Activated CD4-positive, alpha-beta memory T cell treated with anti-CD3 and anti-CD28 coated beads for 36 hours (primary cell): ENCODE measurements around the gene RABGAP1L. TPM values are rescaled to one million over a fixed set of nuclear protein-coding genes. Genes with fewer than 3 reads are reported as not detected.
"Not testable (repeated sequence)": the region's sequence is repeated elsewhere in the genome, so short reads cannot be mapped to it uniquely, and the experiment has no call there.

ENCODE experiments used
- CTCF ChIA-PET: fragments of 350-600 bp; sonication (Branson Sonifier 250); formaldehyde crosslinking; loops from one replicate; lab custom pipeline; 2021; ENCODE audit warnings: antibody characterized with exemption, inconsistent platforms; lab: Charles Lee
- POLR2A ChIA-PET: fragments of 350-600 bp; sonication (Branson Sonifier 250); formaldehyde crosslinking; loops from one replicate; lab custom pipeline; 2021; ENCODE audit warnings: antibody characterized with exemption; lab: Charles Lee
- DNase-seq: peaks from one replicate; pipeline ENCODE4 v3.0.0-alpha.2; 2020
- H3K27ac Mint-ChIP-seq: one replicate; pipeline ENCODE4 v1.8.0; 2021; ENCODE audit warnings: mixed read lengths
- H3K27me3 Mint-ChIP-seq: one replicate; pipeline ENCODE4 v1.8.0; 2021; ENCODE audit warnings: mixed read lengths
- H3K36me3 Mint-ChIP-seq: one replicate; pipeline ENCODE4 v1.8.0; 2021; ENCODE audit warnings: mixed read lengths
- H3K4me1 Mint-ChIP-seq: one replicate; pipeline ENCODE4 v1.8.0; 2021; ENCODE audit warnings: low read depth, mixed read lengths
- H3K4me3 Mint-ChIP-seq: one replicate; pipeline ENCODE4 v1.8.0; 2021; ENCODE audit warnings: mild to moderate bottlenecking, mixed read lengths
- H3K9me3 Mint-ChIP-seq: one replicate; pipeline ENCODE4 v1.8.0; 2021; ENCODE audit warnings: mixed read lengths
- intact Hi-C: fragments of 100-400 bp; cut with micrococcal nuclease; formaldehyde crosslinking; loops from one replicate; pipeline ENCODE4 v1.15.1; 2023
- total RNA-seq, 2 experiments: library from RNA; stranded (reverse); gene quantifications; one replicate each; pipeline ENCODE4 v1.2.3, GENCODE V29; 2021

RABGAP1L gene
- total RNA-seq, 2 experiments from 2014 or later: 30.5 to 30.9 TPM

DNA sequence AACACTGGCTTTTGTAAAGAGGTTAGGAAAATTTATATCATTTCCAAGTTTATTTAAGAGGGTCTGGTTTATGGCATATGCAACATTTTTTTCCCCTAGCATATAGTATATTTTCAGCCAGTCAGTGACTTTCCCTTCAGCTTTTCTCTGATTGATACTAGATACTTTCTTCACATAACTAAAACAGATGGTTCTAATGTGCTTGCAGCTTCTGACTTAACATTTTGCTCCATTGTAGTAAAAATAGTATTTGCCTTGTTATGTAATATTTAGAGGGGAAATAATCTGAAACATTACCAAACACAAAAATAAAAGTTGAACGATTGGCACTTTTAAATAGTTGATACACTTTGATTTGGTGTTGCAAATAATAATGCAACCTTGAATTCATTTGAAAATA lies 480.1 kb downstream of the RABGAP1L start:
- peaks cover 2% of the 10 kb centered on the region for H3K4me1 Mint-ChIP-seq
- DNase-seq: no peak
- no peaks in the 10 kb centered on the region for H3K27me3 Mint-ChIP-seq
- ChIA-PET POLR2A (no interaction called here), CTCF (no interaction called here)
- H3K27ac Mint-ChIP-seq: no peak overlapping the region
- H3K4me3 Mint-ChIP-seq: no peak overlapping the region
- H3K9me3 Mint-ChIP-seq: peaks cover 7% of the 10 kb centered on the region
- intact Hi-C loops: no loop called here
- peaks cover 14% of the 10 kb centered on the region for H3K36me3 Mint-ChIP-seq

DNA sequence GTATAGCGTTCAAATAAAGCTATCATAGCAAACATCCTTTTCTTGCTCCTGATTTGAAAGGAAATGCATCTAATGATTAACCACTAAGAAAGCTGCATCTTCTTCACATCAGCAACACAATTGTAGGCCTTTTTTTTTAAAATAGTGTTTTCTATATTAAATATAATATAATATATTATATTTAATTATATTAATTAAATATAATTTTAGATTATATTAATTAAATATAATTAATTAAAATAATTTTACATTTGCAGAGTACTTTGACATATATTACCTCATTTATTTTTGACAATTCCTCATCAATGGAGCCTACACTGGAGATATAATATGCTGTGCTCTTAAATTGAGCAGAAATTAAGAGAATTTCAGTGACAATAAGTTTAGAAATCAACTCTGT lies 481.5 kb downstream of the RABGAP1L start:
- Mint-ChIP-seq H3K27me3 (no peaks in the 10 kb centered on the region), H3K4me3 (no peak overlapping the region), H3K4me1 (peaks cover 2% of the 10 kb centered on the region), H3K36me3 (peaks cover 14% of the 10 kb centered on the region), H3K9me3 (peaks cover 7% of the 10 kb centered on the region), H3K27ac (no peak overlapping the region)
- POLR2A ChIA-PET: no interaction called here
- DNase-seq: no peak
- CTCF ChIA-PET: no interaction called here
- intact Hi-C loops: no loop called here

DNA sequence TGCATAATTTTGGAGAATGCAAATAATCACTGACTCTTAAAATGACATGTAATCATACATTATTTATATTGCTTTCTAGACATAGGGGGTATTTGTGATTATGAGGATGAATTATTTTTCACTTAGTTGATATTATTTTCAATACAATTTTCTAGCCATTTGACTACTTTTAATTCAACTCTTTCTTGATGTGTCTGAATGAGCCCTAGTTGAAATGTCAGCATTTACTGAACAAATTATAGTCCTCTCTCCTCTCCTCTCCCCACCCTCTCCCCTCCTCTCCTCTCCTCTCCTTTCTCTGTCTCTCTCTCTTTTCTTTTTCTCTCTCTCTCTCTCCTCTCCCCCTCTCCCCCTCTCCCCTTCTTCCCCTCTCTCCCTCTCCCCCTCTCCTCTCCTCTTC lies 483.1 kb downstream of the RABGAP1L start:
- intact Hi-C loops: no loop called here
- Mint-ChIP-seq H3K27me3 (no peaks in the 10 kb centered on the region), H3K4me3 (no peak overlapping the region), H3K4me1 (peaks cover 2% of the 10 kb centered on the region), H3K27ac (no peak overlapping the region), H3K9me3 (peaks cover 9% of the 10 kb centered on the region), H3K36me3 (peaks cover 7% of the 10 kb centered on the region)
- ChIA-PET POLR2A (no interaction called here), CTCF (no interaction called here)
- DNase-seq: no peak

DNA sequence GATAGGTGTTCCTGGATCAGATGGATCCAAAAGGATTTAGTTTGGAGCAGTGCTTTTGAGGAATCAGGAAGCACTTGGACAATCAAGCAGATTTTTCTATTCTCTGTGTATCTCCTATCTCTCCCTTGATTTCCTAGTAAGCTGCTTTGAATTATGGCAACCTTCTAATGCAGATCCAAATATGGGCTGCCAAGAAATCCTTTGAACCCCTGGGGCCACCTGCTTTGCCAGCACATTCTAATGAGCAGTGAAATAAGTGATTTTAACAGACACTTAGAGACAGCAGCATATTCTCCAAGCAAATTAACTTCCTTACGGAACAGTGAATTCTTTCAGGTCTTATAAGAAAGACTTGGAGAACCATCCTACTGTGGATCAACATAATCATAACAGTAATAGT lies 483.9 kb downstream of the RABGAP1L start:
- Mint-ChIP-seq H3K36me3 (no peaks in the 10 kb centered on the region), H3K27ac (no peak overlapping the region), H3K27me3 (no peaks in the 10 kb centered on the region), H3K4me1 (peaks cover 2% of the 10 kb centered on the region), H3K4me3 (no peak overlapping the region), H3K9me3 (peaks cover 7% of the 10 kb centered on the region)
- DNase-seq: no peak
- intact Hi-C loops: no loop called here
- ChIA-PET POLR2A (no interaction called here), CTCF (no interaction called here)

DNA sequence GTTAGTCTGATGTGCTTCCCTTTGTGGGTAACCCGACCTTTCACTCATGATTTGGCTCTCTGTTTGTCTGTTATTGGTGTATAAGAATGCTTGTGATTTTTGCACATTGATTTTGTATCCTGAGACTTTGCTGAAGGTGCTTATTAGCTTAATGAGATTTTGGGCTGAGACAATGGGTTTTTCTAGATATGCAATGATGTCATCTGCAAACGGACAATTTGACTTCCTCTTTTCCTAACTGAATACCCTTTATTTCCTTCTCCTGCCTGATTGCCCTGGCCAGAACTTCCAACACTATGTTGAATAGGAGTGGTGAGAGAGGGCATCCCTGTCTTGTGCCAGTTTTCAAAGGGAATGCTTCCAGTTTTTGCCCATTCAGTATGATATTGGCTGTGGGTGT lies 490.3 kb downstream of the RABGAP1L start:
- H3K4me3 Mint-ChIP-seq, H3K27me3 Mint-ChIP-seq, intact Hi-C loops, H3K27ac Mint-ChIP-seq, CTCF ChIA-PET, H3K4me1 Mint-ChIP-seq, DNase-seq, POLR2A ChIA-PET, H3K36me3 Mint-ChIP-seq: not testable (repeated sequence)
- peaks cover 19% of the 10 kb centered on the region for H3K9me3 Mint-ChIP-seq

DNA sequence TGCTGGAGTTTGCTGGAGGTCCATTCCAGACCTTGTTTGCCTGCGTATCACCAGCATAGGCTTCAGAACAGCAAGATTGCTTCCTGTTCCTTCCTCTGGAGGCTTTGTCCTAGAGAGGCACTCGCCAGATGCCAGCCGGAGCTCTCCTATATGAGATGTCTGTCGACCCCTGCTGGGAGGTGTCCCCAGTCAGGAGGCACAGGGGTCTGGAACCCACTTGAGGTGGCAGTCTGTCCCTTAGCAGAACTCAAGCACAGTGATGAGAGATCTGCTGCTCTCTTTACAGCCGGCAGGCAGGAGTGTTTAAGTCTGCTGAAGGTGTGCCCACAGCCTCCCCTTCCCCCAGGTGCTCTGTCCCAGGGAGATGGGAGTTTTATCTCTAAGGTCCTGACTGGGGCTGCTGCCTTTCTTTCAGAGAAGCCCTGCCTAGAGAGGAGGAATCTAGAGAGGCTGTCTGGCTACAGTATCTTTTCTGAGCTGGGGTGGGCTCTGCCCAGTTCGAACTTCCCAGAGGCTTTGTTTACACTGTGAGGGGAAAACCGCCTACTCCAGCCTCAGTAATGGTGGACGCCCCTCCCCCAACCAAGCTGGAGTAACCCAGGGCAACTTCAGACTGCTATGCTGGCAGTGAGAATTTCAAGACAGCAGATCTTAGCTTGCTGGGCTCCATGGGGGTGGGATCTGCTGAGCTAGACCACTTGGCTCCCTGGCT lies 493.4 kb downstream of the RABGAP1L start:
- POLR2A ChIA-PET: no interaction called here
- intact Hi-C loops: no loop called here
- CTCF ChIA-PET: interaction anchor here (0.6 kb wide), 1 partner anchor 99 kb away, joined by 3 read pairs; no protein-coding TSS in a partner anchor
- DNase-seq: no peak
- Mint-ChIP-seq H3K27ac (no peak overlapping the region), H3K4me3 (no peak overlapping the region), H3K36me3 (peaks cover 19% of the 10 kb centered on the region), H3K4me1 (no peaks in the 10 kb centered on the region), H3K9me3 (peaks cover 28% of the 10 kb centered on the region), H3K27me3 (no peaks in the 10 kb centered on the region)

DNA sequence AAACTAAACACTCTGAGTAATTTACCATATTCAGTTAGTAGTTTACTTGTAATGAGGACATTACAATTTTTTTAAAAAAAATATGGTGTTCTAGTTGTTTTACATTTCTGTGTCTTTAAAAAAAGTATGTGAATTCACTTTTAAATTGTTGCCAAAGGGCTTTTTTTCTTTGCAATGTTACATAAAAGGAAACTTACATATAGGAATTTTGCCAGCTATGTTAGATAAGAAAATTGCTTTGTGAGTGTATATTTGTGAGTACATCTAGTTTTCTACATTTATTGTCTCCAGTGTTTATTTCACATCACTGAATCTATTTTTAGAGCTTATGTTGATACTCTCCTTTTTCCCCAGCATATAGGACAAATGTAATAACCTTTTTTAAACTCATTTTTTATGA lies 495.2 kb downstream of the RABGAP1L start:
- CTCF ChIA-PET: no interaction called here
- H3K4me1 Mint-ChIP-seq: no peaks in the 10 kb centered on the region
- POLR2A ChIA-PET: no interaction called here
- no peak overlapping the region for H3K4me3 Mint-ChIP-seq
- DNase-seq: no peak
- no peak overlapping the region for H3K27ac Mint-ChIP-seq
- no peaks in the 10 kb centered on the region for H3K27me3 Mint-ChIP-seq
- peaks cover 14% of the 10 kb centered on the region for H3K36me3 Mint-ChIP-seq
- intact Hi-C loops: no loop called here
- peaks cover 15% of the 10 kb centered on the region for H3K9me3 Mint-ChIP-seq

DNA sequence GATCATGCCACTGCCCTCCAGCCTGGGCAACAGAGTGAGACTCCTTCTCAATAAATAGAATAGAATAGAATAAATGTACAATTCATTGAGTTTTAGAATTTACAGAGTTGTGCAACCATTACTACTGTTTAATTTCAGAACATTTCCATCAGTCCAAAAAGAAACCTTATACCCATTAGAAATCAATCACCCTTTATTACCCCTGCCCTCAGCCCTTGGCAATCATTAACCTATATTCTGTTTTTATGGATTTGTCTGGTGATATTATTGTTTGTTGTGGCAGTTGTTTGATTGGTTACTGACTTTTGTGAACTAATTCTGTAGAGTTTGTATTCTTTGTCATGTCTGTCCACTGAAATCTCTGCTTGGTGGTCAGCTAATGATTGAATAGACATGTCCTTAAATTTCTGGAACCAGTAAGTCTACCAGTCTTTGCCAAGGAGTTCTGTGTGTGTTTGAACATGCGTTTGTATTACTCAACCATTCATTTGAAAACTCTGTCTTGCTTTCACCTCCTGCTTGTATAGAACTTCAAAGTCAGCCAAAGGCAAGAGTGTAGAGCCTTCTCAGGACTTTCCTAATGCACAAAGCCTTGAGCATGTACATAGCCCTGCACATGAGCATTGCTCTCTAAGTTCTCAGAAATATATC lies 497.2 kb downstream of the RABGAP1L start:
- intact Hi-C loops: no loop called here

DNA sequence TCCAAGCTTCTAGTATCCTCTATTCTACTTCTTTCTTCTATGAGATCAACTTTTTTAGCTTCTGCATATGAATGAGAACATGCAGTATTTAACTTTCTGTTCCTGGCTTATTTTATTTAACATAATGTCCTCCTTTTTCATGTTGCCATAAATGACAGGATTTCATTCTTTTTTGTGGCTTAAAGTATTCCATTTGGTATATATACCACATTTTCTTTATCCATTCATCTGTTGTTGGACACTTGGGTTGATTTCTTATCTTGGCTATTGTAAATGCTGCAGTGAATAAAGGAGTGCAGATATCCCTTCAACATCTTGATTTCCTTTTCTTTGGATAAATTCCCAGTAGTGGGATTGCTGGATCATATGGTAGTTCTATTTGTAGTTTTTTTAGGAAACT lies 498.1 kb downstream of the RABGAP1L start:
- Mint-ChIP-seq H3K36me3 (peaks cover 14% of the 10 kb centered on the region), H3K27me3 (no peaks in the 10 kb centered on the region), H3K27ac (no peak overlapping the region), H3K9me3 (peaks cover 13% of the 10 kb centered on the region), H3K4me1 (no peaks in the 10 kb centered on the region), H3K4me3 (no peak overlapping the region)
- DNase-seq: no peak
- CTCF ChIA-PET: no interaction called here
- intact Hi-C loops: no loop called here
- POLR2A ChIA-PET: no interaction called here

More for the DNA sequence above, 497.2 kb downstream of the RABGAP1L start:
- ChIA-PET CTCF (no interaction called here), POLR2A (no interaction called here)
- Mint-ChIP-seq H3K36me3 (peaks cover 14% of the 10 kb centered on the region), H3K4me3 (no peak overlapping the region), H3K9me3 (peaks cover 15% of the 10 kb centered on the region), H3K27ac (no peak overlapping the region), H3K4me1 (no peaks in the 10 kb centered on the region), H3K27me3 (no peaks in the 10 kb centered on the region)
- no peak for DNase-seq

DNA sequence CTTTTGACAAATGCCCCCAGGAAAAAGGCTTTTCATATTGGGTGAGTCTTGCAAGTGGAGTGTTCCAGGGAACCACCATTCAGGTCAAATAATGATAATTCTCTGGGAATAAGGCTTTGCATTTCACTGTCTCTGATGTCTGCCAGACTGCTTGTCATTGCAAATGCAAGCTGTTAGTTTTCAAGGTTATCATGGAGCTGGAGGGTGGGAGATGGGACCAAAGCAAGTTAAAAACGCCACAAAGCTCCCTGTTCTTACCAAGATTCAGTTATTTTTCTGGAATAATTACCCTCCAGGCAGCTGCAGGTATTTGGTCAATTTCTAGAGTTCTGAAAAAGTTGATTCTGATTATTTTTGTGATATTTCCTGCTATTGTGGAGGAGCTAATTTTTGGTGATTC lies 498.6 kb downstream of the RABGAP1L start:
- H3K4me3 Mint-ChIP-seq: no peak overlapping the region
- peaks cover 12% of the 10 kb centered on the region for H3K9me3 Mint-ChIP-seq
- H3K27ac Mint-ChIP-seq: no peak overlapping the region
- no peak for DNase-seq
- H3K4me1 Mint-ChIP-seq: no peaks in the 10 kb centered on the region
- ChIA-PET POLR2A (no interaction called here), CTCF (no interaction called here)
- intact Hi-C loops: no loop called here
- no peaks in the 10 kb centered on the region for H3K27me3 Mint-ChIP-seq
- peaks cover 14% of the 10 kb centered on the region for H3K36me3 Mint-ChIP-seq

DNA sequence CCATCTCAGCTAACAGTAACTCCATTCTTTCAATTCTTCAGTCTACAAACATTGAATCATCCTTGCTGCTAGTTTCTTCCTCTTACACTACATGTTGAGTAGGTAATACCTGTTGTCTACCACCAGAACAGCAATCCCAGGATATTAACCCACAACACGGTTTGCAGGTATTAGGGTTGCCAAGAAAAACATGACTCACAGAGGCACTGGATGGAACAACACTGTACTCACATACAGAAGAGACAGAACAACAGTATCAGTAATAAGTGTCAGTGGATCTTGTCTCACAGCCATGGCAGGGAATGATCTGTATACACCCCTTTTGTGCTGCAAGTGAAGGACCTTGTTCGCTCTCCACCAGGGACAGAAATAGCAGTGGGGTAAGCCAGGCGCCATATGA lies 500.5 kb downstream of the RABGAP1L start:
- CTCF ChIA-PET: no interaction called here
- intact Hi-C loops: no loop called here
- H3K27me3 Mint-ChIP-seq: no peaks in the 10 kb centered on the region
- POLR2A ChIA-PET: no interaction called here
- no peak for DNase-seq
- no peak overlapping the region for H3K27ac Mint-ChIP-seq
- no peak overlapping the region for H3K4me3 Mint-ChIP-seq
- H3K36me3 Mint-ChIP-seq: peaks cover 15% of the 10 kb centered on the region
- H3K9me3 Mint-ChIP-seq: peaks cover 12% of the 10 kb centered on the region
- H3K4me1 Mint-ChIP-seq: no peaks in the 10 kb centered on the region

DNA sequence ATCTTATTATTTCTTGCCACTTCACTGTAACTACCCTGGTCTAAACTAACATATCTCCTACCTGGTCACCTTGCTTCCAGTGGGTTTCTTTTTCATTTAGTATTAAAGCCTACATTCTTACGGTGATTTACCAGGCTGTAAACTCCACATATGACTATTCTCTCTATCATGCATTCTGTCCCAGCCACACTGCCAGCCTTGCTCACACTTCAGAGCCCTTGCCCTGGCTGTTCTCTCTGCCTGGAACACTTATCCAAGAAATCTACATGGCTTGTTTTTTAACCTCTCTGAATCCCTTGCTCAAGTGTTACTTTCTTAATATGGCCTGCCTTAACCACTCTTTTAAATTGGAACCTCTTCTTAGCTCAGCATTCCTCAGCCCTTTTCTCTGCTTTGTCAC lies 501.2 kb downstream of the RABGAP1L start:
- Mint-ChIP-seq H3K27ac (no peak overlapping the region), H3K4me1 (no peaks in the 10 kb centered on the region), H3K36me3 (peaks cover 15% of the 10 kb centered on the region), H3K4me3 (no peak overlapping the region), H3K27me3 (no peaks in the 10 kb centered on the region), H3K9me3 (peaks cover 12% of the 10 kb centered on the region)
- POLR2A ChIA-PET: no interaction called here
- intact Hi-C loops: no loop called here
- CTCF ChIA-PET: no interaction called here
- no peak for DNase-seq

DNA sequence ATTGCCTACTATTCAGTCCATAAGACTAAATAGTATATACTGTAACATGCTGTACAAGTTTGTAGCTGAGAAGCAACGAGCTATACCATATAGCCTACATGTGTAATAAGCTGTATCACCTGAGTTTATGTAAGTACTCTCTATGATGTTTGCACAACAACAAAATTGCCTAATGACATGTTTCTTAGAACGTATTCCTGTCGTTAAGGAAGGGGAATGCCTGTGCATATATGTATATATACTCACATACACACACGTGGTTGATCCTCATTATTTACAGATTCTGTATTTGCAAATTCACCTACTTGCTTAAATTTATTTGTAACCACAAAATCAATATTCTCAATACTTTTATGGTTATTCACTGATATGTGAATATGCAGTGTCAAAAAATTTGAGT lies 504.0 kb downstream of the RABGAP1L start:
- H3K4me1 Mint-ChIP-seq: no peaks in the 10 kb centered on the region
- intact Hi-C loops: no loop called here
- POLR2A ChIA-PET: no interaction called here
- H3K27ac Mint-ChIP-seq: no peak overlapping the region
- H3K4me3 Mint-ChIP-seq: no peak overlapping the region
- peaks cover 10% of the 10 kb centered on the region for H3K36me3 Mint-ChIP-seq
- CTCF ChIA-PET: no interaction called here
- no peak for DNase-seq
- peaks cover 9% of the 10 kb centered on the region for H3K9me3 Mint-ChIP-seq
- H3K27me3 Mint-ChIP-seq: no peaks in the 10 kb centered on the region
